Neural cell (in vitro differentiated cells): Measurements from ENCODE around the gene HORMAD2. TPM values are rescaled to one million over a fixed set of nuclear protein-coding genes. Genes with fewer than 3 reads are reported as not detected.

Experiments used
- H2AFZ ChIP-seq: fragments of 200-600, 300-800 bp; sonication (generic), shearing (Covaris generic); 2 replicates; pipeline ENCODE4 v1.6.0; 2014; ENCODE audit warnings: low read depth, mild to moderate bottlenecking, antibody characterized with exemption, low read length, moderate library complexity
- H3F3A ChIP-seq: fragments of 200-600 bp; shearing (Covaris generic); 2 replicates; pipeline ENCODE4 v1.6.1; 2016; ENCODE audit warnings: mild to moderate bottlenecking, moderate library complexity, mixed read lengths, antibody characterized with exemption, low read length; ENCODE audit not compliant: insufficient read depth, poor library complexity, severe bottlenecking
- H3K27ac ChIP-seq: fragments of 200-600, 300-800 bp; sonication (generic), shearing (Covaris generic); 2 replicates; pipeline ENCODE4 v1.5.1; 2014; ENCODE audit warnings: mild to moderate bottlenecking, low read length, moderate library complexity
- H3K27me3 ChIP-seq: fragments of 300-800, 200-600 bp; sonication (generic), shearing (Covaris generic); 2 replicates; pipeline ENCODE4 v1.6.0; 2014; ENCODE audit warnings: mild to moderate bottlenecking, low read depth, low read length, moderate library complexity; ENCODE audit not compliant: insufficient read depth
- H3K36me3 ChIP-seq: fragments of 300-800, 200-600 bp; sonication (generic), shearing (Covaris generic); 2 replicates; pipeline ENCODE4 v1.5.1; 2014; ENCODE audit warnings: mild to moderate bottlenecking, antibody characterized with exemption, low read length, moderate library complexity; ENCODE audit not compliant: insufficient read depth
- H3K4me2 ChIP-seq: fragments of 300-800, 200-600 bp; sonication (generic), shearing (Covaris generic); 2 replicates; pipeline ENCODE4 v1.6.0; 2014; ENCODE audit warnings: mild to moderate bottlenecking, low read length
- H3K4me3 ChIP-seq: fragments of 300-800, 200-600 bp; sonication (generic), shearing (Covaris generic); 2 replicates; pipeline ENCODE4 v1.5.1; 2014; ENCODE audit warnings: mild to moderate bottlenecking, low read length, moderate library complexity
- H3K79me2 ChIP-seq: fragments of 200-600 bp; shearing (Covaris generic); replicated peaks from 2 replicates; pipeline ENCODE4 v1.6.0; 2014; ENCODE audit warnings: mild to moderate bottlenecking, low read length, moderate library complexity; ENCODE audit not compliant: insufficient read depth
- H3K9ac ChIP-seq: fragments of 300-800, 200-600 bp; sonication (generic), shearing (Covaris generic); 2 replicates; pipeline ENCODE4 v1.6.1; 2016; ENCODE audit warnings: mild to moderate bottlenecking, low read length, mixed read lengths
- H3K9me2 ChIP-seq: fragments of 200-600 bp; shearing (Covaris generic); 2 replicates; pipeline ENCODE4 v1.6.1; 2016; ENCODE audit warnings: mild to moderate bottlenecking, low read length, mixed read lengths; ENCODE audit not compliant: insufficient read depth
- H3K9me3 ChIP-seq: fragments of 200-600, 300-800 bp; sonication (generic), shearing (Covaris generic); 2 replicates; pipeline ENCODE4 v1.6.1; 2016; ENCODE audit warnings: mild to moderate bottlenecking, mixed run types, low read length, moderate library complexity, mixed read lengths
- H4K20me1 ChIP-seq: fragments of 200-600 bp; shearing (Covaris generic); 2 replicates; pipeline ENCODE4 v1.6.1; 2016; ENCODE audit warnings: mild to moderate bottlenecking, mixed run types; ENCODE audit not compliant: insufficient read depth
- CTCF ChIP-seq: fragments of 450-650 bp; IDR thresholded peaks from 2 replicates; pipeline ENCODE4 v1.5.1; 2014; ENCODE audit warnings: antibody characterized with exemption, mild to moderate bottlenecking, moderate library complexity; ENCODE audit not compliant: poor library complexity, severe bottlenecking
- EP300 ChIP-seq: fragments of 450-650 bp; conservative IDR thresholded peaks from 2 replicates; pipeline ENCODE4 v1.6.1; 2014; ENCODE audit warnings: antibody characterized with exemption, mild to moderate bottlenecking, moderate library complexity; ENCODE audit not compliant: poor library complexity, severe bottlenecking
- EZH2 ChIP-seq: fragments of 200-600, 300-800 bp; shearing (Covaris generic), sonication (generic); IDR thresholded peaks from 2 replicates; pipeline ENCODE4 v1.6.1; 2014; ENCODE audit warnings: antibody characterized with exemption, low read length, borderline replicate concordance, mild to moderate bottlenecking; ENCODE audit not compliant: insufficient read depth, poor library complexity, severe bottlenecking
- MXI1 ChIP-seq: fragments of 450-650 bp; conservative IDR thresholded peaks from 2 replicates; pipeline ENCODE4 v1.6.1; 2014; ENCODE audit warnings: antibody characterized with exemption, mild to moderate bottlenecking; ENCODE audit not compliant: poor library complexity, severe bottlenecking
- POLR2AphosphoS5 ChIP-seq: IDR thresholded peaks from 2 replicates; pipeline ENCODE4 v1.6.1; 2012
- RAD21 ChIP-seq: fragments of 450-650 bp; conservative IDR thresholded peaks from 2 replicates; pipeline ENCODE4 v1.6.1; 2014; ENCODE audit warnings: antibody characterized with exemption, mild to moderate bottlenecking, moderate library complexity
- REST ChIP-seq: IDR thresholded peaks from 2 replicates; pipeline ENCODE4 v1.6.1; 2012; ENCODE audit warnings: borderline replicate concordance
- SMC3 ChIP-seq: fragments of 450-650 bp; conservative IDR thresholded peaks from 2 replicates; pipeline ENCODE4 v1.6.1; 2014; ENCODE audit warnings: antibody characterized with exemption, mild to moderate bottlenecking, moderate library complexity; ENCODE audit not compliant: poor library complexity
- TAF1 ChIP-seq: IDR thresholded peaks from 2 replicates; pipeline ENCODE4 v1.6.1; 2012; ENCODE audit warnings: low read depth
- polyA plus RNA-seq: library from polyadenylated mRNA; depleted of rRNA; stranded (reverse); fragments of >200 nt; gene quantifications from 2 replicates; pipeline ENCODE4 v1.2.3, GENCODE V29; 2014

HORMAD2 gene
- polyA plus RNA-seq, 1 donor from 2014 or later, result 1.2 TPM

GRCh38 chr22:30222321-30222720, 142.1 kb downstream of the HORMAD2 start:
- H3K9ac ChIP-seq, result no peak overlapping the region
- no peak overlapping the region for H3K27ac ChIP-seq
- H3K27me3 ChIP-seq, result no peaks in the 10 kb centered on the region
- H3K4me3 ChIP-seq, result no peak overlapping the region
- no peaks in the 10 kb centered on the region for H3K79me2 ChIP-seq
- H3K4me2 ChIP-seq, result no peak overlapping the region
- no peaks in the 10 kb centered on the region for H3K9me3 ChIP-seq
- no peaks in the 10 kb centered on the region for H3K9me2 ChIP-seq
- TF ChIP-seq POLR2AphosphoS5, result no peak
- no peak for TF ChIP-seq CTCF
- no peak for TF ChIP-seq SMC3
- no peak for TF ChIP-seq MXI1
- TF ChIP-seq EP300, result no peak
- no peak for TF ChIP-seq EZH2
- TF ChIP-seq RAD21, result no peak
- TF ChIP-seq REST, result no peak
- no peak for TF ChIP-seq TAF1
- no peaks in the 10 kb centered on the region for H4K20me1 ChIP-seq
- no peaks in the 10 kb centered on the region for H3F3A ChIP-seq
- no peaks in the 10 kb centered on the region for H3K36me3 ChIP-seq
- no peak overlapping the region for H2AFZ ChIP-seq

- Histone ChIP-seq H3K27me3 (no peaks in the 10 kb centered on the region), H3F3A (no peaks in the 10 kb centered on the region), H3K36me3 (no peaks in the 10 kb centered on the region), H3K79me2 (no peaks in the 10 kb centered on the region), H3K9ac (no peak overlapping the region), H3K27ac (no peak overlapping the region), H3K4me3 (no peak overlapping the region), H3K9me2 (no peaks in the 10 kb centered on the region), H2AFZ (no peak overlapping the region), H4K20me1 (no peaks in the 10 kb centered on the region), H3K9me3 (no peaks in the 10 kb centered on the region), H3K4me2 (no peak overlapping the region)
- TF ChIP-seq REST (no peak), POLR2AphosphoS5 (no peak), EP300 (no peak), SMC3 (no peak), RAD21 (no peak), TAF1 (no peak), MXI1 (no peak)
Observed at GRCh38 chr22:30223303-30223702, 143.0 kb downstream of the HORMAD2 start.
